CD4-positive, alpha-beta T cell treated with Interferon alpha-2 for 1 hour (primary cell): ENCODE data around the gene TOR1B.

Source experiments
- DNase-seq, 2 donors: peaks; one replicate each; pipeline ENCODE4 v3.0.0-alpha.2; 2020 to 2022

The TOR1B gene

GRCh38 chr9:129848712-129849441 lies 45.9 kb downstream of the TOR1B start:
- DNase-seq: no peak

DNA sequence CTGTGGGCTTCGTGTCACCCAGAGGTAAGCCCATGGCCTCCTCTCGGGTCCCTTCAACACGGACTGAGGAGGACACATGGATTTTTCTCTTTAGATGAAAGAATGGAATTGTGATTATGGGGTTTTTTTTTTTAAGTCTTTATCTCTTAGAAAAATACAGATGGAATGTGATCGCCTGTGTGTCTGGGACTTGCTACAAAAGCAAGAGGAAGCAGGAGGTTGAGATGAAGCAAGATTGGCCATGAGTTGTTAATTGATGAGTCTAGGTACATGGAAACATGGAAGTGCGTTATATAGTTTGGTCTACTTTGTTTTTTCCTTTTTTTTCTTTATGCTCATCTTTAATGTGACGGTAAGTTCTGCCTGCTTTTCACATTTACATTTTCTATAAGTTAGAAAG lies 46.9 kb downstream of the TOR1B start:
- DNase-seq: no peak

DNA sequence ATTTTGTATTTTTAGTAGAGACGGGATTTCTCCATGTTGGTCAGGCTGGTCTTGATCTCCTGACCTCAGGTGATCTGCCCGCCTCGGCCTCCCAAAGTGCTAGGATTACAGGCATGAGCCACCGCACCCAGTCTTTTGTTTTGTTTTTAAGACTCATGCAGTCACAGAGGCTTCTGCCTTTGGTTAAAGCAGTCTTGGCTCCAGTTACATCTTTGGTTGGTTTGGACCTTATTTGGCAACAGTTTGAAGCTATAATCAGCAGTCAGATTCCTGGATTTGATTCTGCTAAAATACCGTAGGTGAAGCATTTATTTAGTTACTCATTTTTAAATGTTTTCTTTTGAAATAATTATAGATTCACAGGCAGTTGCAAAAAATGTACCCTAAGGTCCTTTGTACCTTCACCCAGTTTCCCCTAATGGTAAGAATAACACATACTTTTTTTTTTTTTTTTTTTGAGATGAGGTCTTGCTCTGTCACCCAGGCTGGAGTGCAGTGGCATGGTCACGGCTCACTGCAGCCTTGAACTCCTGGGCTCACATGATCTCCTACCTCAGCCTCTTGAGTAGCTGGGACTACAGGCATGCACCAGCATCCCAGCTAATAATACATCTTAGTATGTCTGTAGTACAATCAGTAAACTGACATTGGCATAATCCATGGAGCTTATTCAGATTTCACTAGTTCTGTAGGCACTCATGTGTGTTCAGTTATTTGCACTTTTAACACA lies 48.0 kb downstream of the TOR1B start:
- no peak for DNase-seq

DNA sequence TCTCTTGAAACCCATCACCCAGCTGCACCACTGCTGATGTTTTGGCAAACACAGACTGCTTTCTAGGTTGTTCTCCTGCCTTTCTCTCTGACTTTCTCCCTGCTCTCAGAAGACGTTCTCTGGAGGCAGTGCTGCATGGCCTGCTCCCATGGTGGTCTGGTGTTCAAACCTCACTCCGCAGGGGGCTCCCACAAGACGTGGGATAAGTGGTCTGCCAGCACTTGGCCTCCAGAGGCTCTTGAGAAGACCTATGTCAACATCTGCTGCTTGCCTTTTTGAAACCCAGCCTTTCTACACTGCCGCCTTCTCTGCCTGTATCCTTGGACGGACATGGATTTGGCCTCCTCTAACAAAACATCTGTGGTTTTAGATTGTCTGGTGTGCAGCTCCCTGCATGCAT lies 48.8 kb downstream of the TOR1B start:
- DNase-seq: no peak

DNA sequence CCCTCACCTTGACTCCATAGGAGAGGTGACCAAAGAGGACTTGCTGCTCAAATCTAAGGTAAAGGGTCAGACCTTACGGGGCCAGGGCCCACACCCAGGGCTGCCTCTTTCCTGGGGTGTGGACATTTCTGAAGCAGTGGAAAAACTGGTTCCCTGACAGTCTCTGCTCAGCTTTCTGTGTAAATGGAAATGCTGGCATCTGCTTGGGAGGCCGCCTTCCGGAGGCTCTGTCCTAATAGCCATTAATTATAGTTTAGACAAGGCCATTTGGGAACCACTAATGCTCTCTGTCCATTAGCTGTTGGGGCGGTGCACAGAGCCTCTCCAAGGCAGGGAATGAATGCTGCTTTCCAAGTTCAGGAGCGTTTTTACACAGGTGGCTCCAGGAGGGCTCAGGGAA lies 49.6 kb downstream of the TOR1B start:
- no peak for DNase-seq

GRCh38 chr9:129853614-129854013 lies 50.6 kb downstream of the TOR1B start:
- DNase-seq: no peak

GRCh38 chr9:129854588-129855110 lies 51.7 kb downstream of the TOR1B start:
- DNase-seq: no peak

GRCh38 chr9:129857207-129857606 lies 54.2 kb downstream of the TOR1B start:
- no peak for DNase-seq

DNA sequence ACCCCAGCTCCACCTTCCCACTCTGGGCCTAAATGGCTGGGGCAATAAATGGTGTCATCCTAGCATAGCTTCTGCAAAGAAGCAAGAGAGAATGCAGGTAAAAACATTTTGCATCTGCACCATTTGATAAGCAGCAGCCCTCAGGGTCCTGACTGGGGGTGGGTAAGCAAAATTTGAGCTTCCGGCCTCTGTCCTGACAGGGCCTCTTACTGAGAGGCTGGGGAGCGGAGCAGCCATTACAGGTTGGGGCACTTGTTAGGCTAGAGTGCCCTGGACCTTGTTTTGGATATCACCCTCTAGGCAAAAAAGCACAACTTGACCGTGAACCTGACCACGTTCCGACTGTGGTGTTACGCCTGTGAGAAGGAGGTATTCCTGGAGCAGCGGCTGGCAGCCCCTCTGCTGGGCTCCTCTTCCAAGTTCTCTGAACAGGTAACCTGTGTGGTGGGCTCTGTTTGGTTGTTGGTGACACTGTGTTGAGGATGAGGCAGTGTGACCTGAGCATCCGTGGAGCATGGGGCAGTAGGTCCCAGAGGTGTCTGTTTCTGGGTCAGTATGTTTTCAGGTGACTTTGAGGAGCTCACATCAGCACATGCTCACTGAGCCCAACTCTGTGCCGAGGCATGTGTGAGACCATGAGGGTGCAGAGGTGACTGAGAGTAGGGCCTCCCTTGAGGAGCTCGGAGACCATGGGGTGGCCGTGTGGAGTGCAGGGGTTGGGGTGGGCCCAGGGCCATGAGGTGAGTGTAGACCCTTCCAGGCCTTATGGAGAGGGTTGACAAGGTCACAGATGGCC lies 55.4 kb downstream of the TOR1B start:
- no peak for DNase-seq
